LNCaP clone FGC (cell line): ENCODE results near the gene MFF.
"Not testable (repeated sequence)": the region's sequence is repeated elsewhere in the genome, so short reads cannot be mapped to it uniquely, and the experiment has no call there.

Experiments
- DNase-seq: peaks from one replicate; pipeline ENCODE4 v3.0.0-alpha.2; 2011; ENCODE audit warnings: low read depth
- H3K4me3 ChIP-seq: 2 replicates; pipeline ENCODE4 v1.5.1; 2011; ENCODE audit warnings: mild to moderate bottlenecking, low read depth, low read length, control low read depth
- CTCF ChIP-seq: IDR thresholded peaks from 2 replicates; pipeline ENCODE4 v1.5.1; 2012; ENCODE audit warnings: mild to moderate bottlenecking; ENCODE audit not compliant: control insufficient read depth, insufficient read depth; ENCODE audit errors: extremely low read depth

The MFF gene

GRCh38 chr2:227386630-227387029 is 61.6 kb downstream of the MFF start:
- no peak for TF ChIP-seq CTCF
- no peak overlapping the region for H3K4me3 ChIP-seq
- no peak for DNase-seq

GRCh38 chr2:227387583-227387982 is 62.5 kb downstream of the MFF start, which contains the start of gene SCYGR1:
TSS of gene SCYGR1 (minus strand) at chr2:227387949. CDS start at chr2:227387949, 0 bp downstream.
- not testable (repeated sequence) for H3K4me3 ChIP-seq, DNase-seq

- no peak for TF ChIP-seq CTCF
- no peak overlapping the region for H3K4me3 ChIP-seq
- no peak for DNase-seq
These were observed 63.5 kb downstream of the MFF start for GRCh38 chr2:227388537-227389011.

- DNase-seq: no peak
- no peak overlapping the region for H3K4me3 ChIP-seq
- TF ChIP-seq CTCF: no peak
These were observed 64.2 kb downstream of the MFF start for GRCh38 chr2:227389231-227389630.

- DNase-seq: no peak
- TF ChIP-seq CTCF: no peak
These were observed 64.6 kb downstream of the MFF start for GRCh38 chr2:227389661-227390060.

GRCh38 chr2:227390468-227391256 is 65.6 kb downstream of the MFF start:
- no peak for TF ChIP-seq CTCF
- DNase-seq: no peak
- H3K4me3 ChIP-seq: no peak overlapping the region

More at GRCh38 chr2:227389661-227390060, 64.6 kb downstream of the MFF start:
- no peak overlapping the region for H3K4me3 ChIP-seq

- DNase-seq: no peak
- H3K4me3 ChIP-seq: no peak overlapping the region
- no peak for TF ChIP-seq CTCF
These were observed 69.3 kb downstream of the MFF start for GRCh38 chr2:227394401-227394800.
